ENCODE results near the gene PASK. TPM values are rescaled to one million over a fixed set of nuclear protein-coding genes. Genes with fewer than 3 reads are reported as not detected.

Gene PASK
- polyA plus RNA-seq, 1 donor (not counting 4 experiments of a cell fraction or from before 2014, with no cell fraction given) = 4.3 TPM

GRCh38 chr2:241156971-241157441 is 7.7 kb upstream of the PASK start:
- Histone ChIP-seq H3K27ac (ENCODE audit: control insufficient read depth, insufficient read depth, low read length) (no peak overlapping the region), H3K9me3 (ENCODE audit: control insufficient read depth, low read depth, low read length) (no peaks in the 10 kb centered on the region), H4K20me1 (ENCODE audit: control insufficient read depth, extremely low read depth, insufficient read depth, low read length) (no peaks in the 10 kb centered on the region), H3K4me2 (ENCODE audit: control insufficient read depth, extremely low read depth, insufficient read depth, low read depth, low read length) (no peak overlapping the region), H3K36me3 (ENCODE audit: control insufficient read depth in 2 of 2, extremely low read depth in 1 of 2, insufficient read depth in 2 of 2, low read length in 2 of 2) (peaks cover 30 to 31% of the 10 kb centered on the region in 2 experiments), H3K9me1 (ENCODE audit: control insufficient read depth, extremely low read depth, insufficient read depth, low read length) (no peaks in the 10 kb centered on the region), H3K4me3 (ENCODE audit: control insufficient read depth in 2 of 3, extremely low read depth in 1 of 3, insufficient read depth in 2 of 3, low read depth in 1 of 3, low read length in 3 of 3) (no peak overlapping the region), H3K9ac (ENCODE audit: control insufficient read depth, extremely low read depth, insufficient read depth, low read length) (no peak overlapping the region), H3K79me2 (ENCODE audit: control insufficient read depth, insufficient read depth, low read length) (peaks cover 4% of the 10 kb centered on the region), H3K27me3 (ENCODE audit: control insufficient read depth, extremely low read depth, insufficient read depth, low read length) (no peaks in the 10 kb centered on the region), H3K4me1 (ENCODE audit: control insufficient read depth, extremely low read depth, insufficient read depth, low read length) (no peaks in the 10 kb centered on the region), H2AFZ (ENCODE audit: control insufficient read depth, low read length) (no peak overlapping the region)
- TF ChIP-seq EZH2 (IDR thresholded peaks at IDR 0.05; ENCODE audit: low read length) = no peak
- TF ChIP-seq CTCF (optimal IDR thresholded peaks at IDR 0.05 in 1 of 3, IDR thresholded peaks at IDR 0.05 in 1 of 3, conservative IDR thresholded peaks at IDR 0.05 in 1 of 3; ENCODE audit: extremely low read depth in 1 of 3, insufficient read depth in 2 of 3, low read length in 3 of 3) = no peak
- no peak for FAIRE-seq
- dilution Hi-C loops (cut with MboI; ENCODE audit: extremely low pct_ligation_motif_present, low sequenced_read_pairs) = no loop called here
- no peak for DNase-seq (ENCODE audit: low read depth, low spot score)

GRCh38 chr2:241155936-241156335 is 6.7 kb upstream of the PASK start:
- H3K9ac ChIP-seq (ENCODE audit: control insufficient read depth, extremely low read depth, insufficient read depth, low read length) = no peak overlapping the region
- H3K9me3 ChIP-seq (ENCODE audit: control insufficient read depth, low read depth, low read length) = no peaks in the 10 kb centered on the region
- dilution Hi-C loops (cut with MboI; ENCODE audit: extremely low pct_ligation_motif_present, low sequenced_read_pairs) = no loop called here
- DNase-seq (ENCODE audit: low read depth, low spot score) (no peak), FAIRE-seq (no peak)
- no peak overlapping the region for H3K27ac ChIP-seq (ENCODE audit: control insufficient read depth, insufficient read depth, low read length)
- H3K4me2 ChIP-seq (ENCODE audit: control insufficient read depth, extremely low read depth, insufficient read depth, low read depth, low read length) = no peak overlapping the region
- no peak overlapping the region for H2AFZ ChIP-seq (ENCODE audit: control insufficient read depth, low read length)
- peaks cover 5% of the 10 kb centered on the region for H3K4me1 ChIP-seq (ENCODE audit: control insufficient read depth, extremely low read depth, insufficient read depth, low read length)
- H4K20me1 ChIP-seq (ENCODE audit: control insufficient read depth, extremely low read depth, insufficient read depth, low read length) = no peaks in the 10 kb centered on the region
- no peaks in the 10 kb centered on the region for H3K27me3 ChIP-seq (ENCODE audit: control insufficient read depth, extremely low read depth, insufficient read depth, low read length)
- H3K36me3 ChIP-seq (ENCODE audit: control insufficient read depth in 2 of 2, extremely low read depth in 1 of 2, insufficient read depth in 2 of 2, low read length in 2 of 2) = peaks cover 28 to 30% of the 10 kb centered on the region in 2 experiments
- no peak overlapping the region for H3K4me3 ChIP-seq (ENCODE audit: control insufficient read depth in 2 of 3, extremely low read depth in 1 of 3, insufficient read depth in 2 of 3, low read depth in 1 of 3, low read length in 3 of 3)
- TF ChIP-seq EZH2 (IDR thresholded peaks at IDR 0.05; ENCODE audit: low read length) = no peak
- no peak for TF ChIP-seq CTCF (optimal IDR thresholded peaks at IDR 0.05 in 1 of 3, IDR thresholded peaks at IDR 0.05 in 1 of 3, conservative IDR thresholded peaks at IDR 0.05 in 1 of 3; ENCODE audit: extremely low read depth in 1 of 3, insufficient read depth in 2 of 3, low read length in 3 of 3)
- peaks cover 15% of the 10 kb centered on the region for H3K79me2 ChIP-seq (ENCODE audit: control insufficient read depth, insufficient read depth, low read length)
- H3K9me1 ChIP-seq (ENCODE audit: control insufficient read depth, extremely low read depth, insufficient read depth, low read length) = no peaks in the 10 kb centered on the region
